ENCODE results near the gene TMEM107. TPM values are rescaled to one million over a fixed set of nuclear protein-coding genes. Genes with fewer than 3 reads are reported as not detected.
A peak's percentile ranks its signal among the peaks of the same experiment; 100 is the strongest.

TMEM107 gene
- total and polyA plus RNA-seq, 10 of the 15 experiments (the other 5 are each of a cell fraction or from before 2014, with no cell fraction given): 7.9 to 38.7 (median 22.9) TPM

DNA sequence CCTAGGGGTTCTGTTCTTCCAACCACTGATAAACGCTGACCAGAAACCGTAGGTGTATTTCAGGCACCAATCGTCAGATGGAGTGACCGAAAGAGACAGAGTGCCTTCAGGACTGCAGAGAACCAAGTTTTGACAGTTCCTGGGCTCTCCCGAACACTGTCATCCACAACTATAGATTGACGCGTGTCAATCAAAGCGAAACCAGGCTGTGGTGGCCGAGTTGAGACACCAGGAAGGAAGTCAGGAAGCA is 46.1 kb upstream of the TMEM107 start (continued):
- TF ChIP-seq, protein P1, sequence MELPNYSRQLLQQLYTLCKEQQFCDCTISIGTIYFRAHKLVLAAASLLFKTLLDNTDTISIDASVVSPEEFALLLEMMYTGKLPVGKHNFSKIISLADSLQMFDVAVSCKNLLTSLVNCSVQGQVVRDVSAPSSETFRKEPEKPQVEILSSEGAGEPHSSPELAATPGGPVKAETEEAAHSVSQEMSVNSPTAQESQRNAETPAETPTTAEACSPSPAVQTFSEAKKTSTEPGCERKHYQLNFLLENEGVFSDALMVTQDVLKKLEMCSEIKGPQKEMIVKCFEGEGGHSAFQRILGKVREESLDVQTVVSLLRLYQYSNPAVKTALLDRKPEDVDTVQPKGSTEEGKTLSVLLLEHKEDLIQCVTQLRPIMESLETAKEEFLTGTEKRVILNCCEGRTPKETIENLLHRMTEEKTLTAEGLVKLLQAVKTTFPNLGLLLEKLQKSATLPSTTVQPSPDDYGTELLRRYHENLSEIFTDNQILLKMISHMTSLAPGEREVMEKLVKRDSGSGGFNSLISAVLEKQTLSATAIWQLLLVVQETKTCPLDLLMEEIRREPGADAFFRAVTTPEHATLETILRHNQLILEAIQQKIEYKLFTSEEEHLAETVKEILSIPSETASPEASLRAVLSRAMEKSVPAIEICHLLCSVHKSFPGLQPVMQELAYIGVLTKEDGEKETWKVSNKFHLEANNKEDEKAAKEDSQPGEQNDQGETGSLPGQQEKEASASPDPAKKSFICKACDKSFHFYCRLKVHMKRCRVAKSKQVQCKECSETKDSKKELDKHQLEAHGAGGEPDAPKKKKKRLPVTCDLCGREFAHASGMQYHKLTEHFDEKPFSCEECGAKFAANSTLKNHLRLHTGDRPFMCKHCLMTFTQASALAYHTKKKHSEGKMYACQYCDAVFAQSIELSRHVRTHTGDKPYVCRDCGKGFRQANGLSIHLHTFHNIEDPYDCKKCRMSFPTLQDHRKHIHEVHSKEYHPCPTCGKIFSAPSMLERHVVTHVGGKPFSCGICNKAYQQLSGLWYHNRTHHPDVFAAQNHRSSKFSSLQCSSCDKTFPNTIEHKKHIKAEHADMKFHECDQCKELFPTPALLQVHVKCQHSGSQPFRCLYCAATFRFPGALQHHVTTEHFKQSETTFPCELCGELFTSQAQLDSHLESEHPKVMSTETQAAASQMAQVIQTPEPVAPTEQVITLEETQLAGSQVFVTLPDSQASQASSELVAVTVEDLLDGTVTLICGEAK (IDR thresholded peaks at IDR 0.05; ENCODE audit: borderline replicate concordance): no peak
- TF ChIP-seq IRF5 (IDR thresholded peaks at IDR 0.05; ENCODE audit: borderline replicate concordance): no peak
- TF ChIP-seq EGR1 (IDR thresholded peaks at IDR 0.05; ENCODE audit: borderline replicate concordance in 1 of 2, low read depth in 2 of 2, low read length in 2 of 2): peak in 1 of 2 experiments; percentile 57; a peak in 1 of 3 replicates
- TF ChIP-seq BCL11A (IDR thresholded peaks at IDR 0.05; ENCODE audit: low read depth, low read length): no peak
- TF ChIP-seq SPI1 (IDR thresholded peaks at IDR 0.05; ENCODE audit: borderline replicate concordance, insufficient read depth, low read depth, low read length): peak; percentile 54; the same call in 1 of the 2 replicates
- TF ChIP-seq ESRRA (IDR thresholded peaks at IDR 0.05; ENCODE audit: low read length): no peak
- no peak for TF ChIP-seq ZBTB4 (CRISPR knock-in tag; IDR thresholded peaks at IDR 0.05)
- 0 out of 2 replicates have a peak, but pooled peaks have one; percentile 2 for TF ChIP-seq JUNB (IDR thresholded peaks at IDR 0.05)
- TF ChIP-seq IKZF2 (IDR thresholded peaks at IDR 0.05): peak in 1 of 2 experiments; percentile 12; a peak in 1 of 4 replicates
